ENCODE measurements around the gene UFD1.

DNA sequence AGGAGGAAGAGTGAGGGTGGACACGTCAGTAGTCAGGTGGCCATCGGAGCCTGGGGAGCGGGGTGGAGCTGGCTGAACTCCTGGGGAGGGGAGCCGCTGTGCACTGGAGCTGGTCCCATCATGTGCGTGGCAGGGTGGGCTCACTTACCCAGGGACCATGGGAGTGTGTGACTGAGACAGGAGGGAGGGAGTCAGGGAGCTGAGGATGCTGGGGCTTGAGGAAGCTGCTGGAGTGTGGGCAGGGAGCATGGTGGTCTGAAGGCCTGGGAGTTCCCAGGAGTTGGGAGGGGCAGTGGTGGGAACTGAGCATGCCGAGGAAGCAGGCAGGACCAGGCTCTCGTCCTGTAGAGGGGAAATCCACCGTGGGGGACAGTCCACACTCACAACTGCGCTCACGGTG, 27.2 kb upstream of the UFD1 start:
- no peak for TF ChIP-seq YY1 (IDR thresholded peaks at IDR 0.05; ENCODE audit: low read depth)
- no peak for TF ChIP-seq CEBPB (IDR thresholded peaks at IDR 0.05)
- no peak for TF ChIP-seq CREB1 (IDR thresholded peaks at IDR 0.05; ENCODE audit: low read depth)
- TF ChIP-seq, protein P1, sequence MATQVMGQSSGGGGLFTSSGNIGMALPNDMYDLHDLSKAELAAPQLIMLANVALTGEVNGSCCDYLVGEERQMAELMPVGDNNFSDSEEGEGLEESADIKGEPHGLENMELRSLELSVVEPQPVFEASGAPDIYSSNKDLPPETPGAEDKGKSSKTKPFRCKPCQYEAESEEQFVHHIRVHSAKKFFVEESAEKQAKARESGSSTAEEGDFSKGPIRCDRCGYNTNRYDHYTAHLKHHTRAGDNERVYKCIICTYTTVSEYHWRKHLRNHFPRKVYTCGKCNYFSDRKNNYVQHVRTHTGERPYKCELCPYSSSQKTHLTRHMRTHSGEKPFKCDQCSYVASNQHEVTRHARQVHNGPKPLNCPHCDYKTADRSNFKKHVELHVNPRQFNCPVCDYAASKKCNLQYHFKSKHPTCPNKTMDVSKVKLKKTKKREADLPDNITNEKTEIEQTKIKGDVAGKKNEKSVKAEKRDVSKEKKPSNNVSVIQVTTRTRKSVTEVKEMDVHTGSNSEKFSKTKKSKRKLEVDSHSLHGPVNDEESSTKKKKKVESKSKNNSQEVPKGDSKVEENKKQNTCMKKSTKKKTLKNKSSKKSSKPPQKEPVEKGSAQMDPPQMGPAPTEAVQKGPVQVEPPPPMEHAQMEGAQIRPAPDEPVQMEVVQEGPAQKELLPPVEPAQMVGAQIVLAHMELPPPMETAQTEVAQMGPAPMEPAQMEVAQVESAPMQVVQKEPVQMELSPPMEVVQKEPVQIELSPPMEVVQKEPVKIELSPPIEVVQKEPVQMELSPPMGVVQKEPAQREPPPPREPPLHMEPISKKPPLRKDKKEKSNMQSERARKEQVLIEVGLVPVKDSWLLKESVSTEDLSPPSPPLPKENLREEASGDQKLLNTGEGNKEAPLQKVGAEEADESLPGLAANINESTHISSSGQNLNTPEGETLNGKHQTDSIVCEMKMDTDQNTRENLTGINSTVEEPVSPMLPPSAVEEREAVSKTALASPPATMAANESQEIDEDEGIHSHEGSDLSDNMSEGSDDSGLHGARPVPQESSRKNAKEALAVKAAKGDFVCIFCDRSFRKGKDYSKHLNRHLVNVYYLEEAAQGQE (IDR thresholded peaks at IDR 0.05; ENCODE audit: low read depth), result no peak
- TF ChIP-seq EP300 (IDR thresholded peaks at IDR 0.05; ENCODE audit: borderline replicate concordance), result no peak
- no peak for TF ChIP-seq EGR1 (IDR thresholded peaks at IDR 0.05)
- no peak for TF ChIP-seq NFIC (IDR thresholded peaks at IDR 0.05)
- no peak for TF ChIP-seq RAD21 (IDR thresholded peaks at IDR 0.05; ENCODE audit: low read depth)
- TF ChIP-seq TEAD4 (IDR thresholded peaks at IDR 0.05), result no peak
- TF ChIP-seq, protein P2, sequence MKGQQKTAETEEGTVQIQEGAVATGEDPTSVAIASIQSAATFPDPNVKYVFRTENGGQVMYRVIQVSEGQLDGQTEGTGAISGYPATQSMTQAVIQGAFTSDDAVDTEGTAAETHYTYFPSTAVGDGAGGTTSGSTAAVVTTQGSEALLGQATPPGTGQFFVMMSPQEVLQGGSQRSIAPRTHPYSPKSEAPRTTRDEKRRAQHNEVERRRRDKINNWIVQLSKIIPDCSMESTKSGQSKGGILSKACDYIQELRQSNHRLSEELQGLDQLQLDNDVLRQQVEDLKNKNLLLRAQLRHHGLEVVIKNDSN (IDR thresholded peaks at IDR 0.05), result no peak
- no peak for TF ChIP-seq FOXM1 (IDR thresholded peaks at IDR 0.05; ENCODE audit: borderline replicate concordance, low read depth)
- no peak for TF ChIP-seq TAF1 (IDR thresholded peaks at IDR 0.05; ENCODE audit: low read depth)
- TF ChIP-seq, protein P3, sequence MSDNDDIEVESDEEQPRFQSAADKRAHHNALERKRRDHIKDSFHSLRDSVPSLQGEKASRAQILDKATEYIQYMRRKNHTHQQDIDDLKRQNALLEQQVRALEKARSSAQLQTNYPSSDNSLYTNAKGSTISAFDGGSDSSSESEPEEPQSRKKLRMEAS (IDR thresholded peaks at IDR 0.05), result no peak
- TF ChIP-seq TCF12 (IDR thresholded peaks at IDR 0.05; ENCODE audit: low read depth), result no peak
